Measurements from ENCODE around the gene PARP14. TPM values are rescaled to one million over a fixed set of nuclear protein-coding genes. Genes with fewer than 3 reads are reported as not detected.
"Not testable (repeated sequence)": the region's sequence is repeated elsewhere in the genome, so short reads cannot be mapped to it uniquely, and the experiment has no call there.

The PARP14 gene
- total RNA-seq, 2 donors from 2014 or later, result 56.0 to 69.3 TPM

GRCh38 chr3:122691195-122691594, 10.6 kb downstream of the PARP14 start:
- Mint-ChIP-seq H3K27ac (no peak overlapping the region), H3K9me3 (no peaks in the 10 kb centered on the region), H3K36me3 (peaks cover 27 to 45% of the 10 kb centered on the region in 2 donors)
- no peak for ATAC-seq
- no peak for DNase-seq (ENCODE audit: low spot score in 2 of 2)

- Mint-ChIP-seq H3K9me3 (no peaks in the 10 kb centered on the region), H3K27ac (no peak overlapping the region), H3K36me3 (peaks cover 19 to 33% of the 10 kb centered on the region in 2 donors)
- ATAC-seq (no peak), DNase-seq (ENCODE audit: low spot score in 2 of 2) (no peak)
Observed at GRCh38 chr3:122692674-122693073, 12.0 kb downstream of the PARP14 start.

GRCh38 chr3:122694966-122695365, 14.3 kb downstream of the PARP14 start:
- Mint-ChIP-seq H3K36me3 (peaks cover 15 to 37% of the 10 kb centered on the region in 2 donors), H3K27ac (no peak overlapping the region), H3K9me3 (no peaks in the 10 kb centered on the region)
- DNase-seq (ENCODE audit: low spot score in 2 of 2) (no peak), ATAC-seq (no peak)

- Mint-ChIP-seq H3K36me3 (peaks cover 12 to 34% of the 10 kb centered on the region in 2 donors), H3K27ac (no peak overlapping the region), H3K9me3 (no peaks in the 10 kb centered on the region)
- ATAC-seq, result no peak
- no peak for DNase-seq (ENCODE audit: low spot score in 2 of 2)
Observed at GRCh38 chr3:122695927-122696561, 15.4 kb downstream of the PARP14 start.

GRCh38 chr3:122697952-122698620, 17.4 kb downstream of the PARP14 start:
- Mint-ChIP-seq H3K9me3 (no peaks in the 10 kb centered on the region), H3K36me3 (peaks cover 16 to 44% of the 10 kb centered on the region in 2 donors), H3K27ac (no peak overlapping the region)
- ATAC-seq (no peak), DNase-seq (ENCODE audit: low spot score in 2 of 2) (no peak)

GRCh38 chr3:122700193-122700592, 19.6 kb downstream of the PARP14 start:
- Mint-ChIP-seq H3K9me3 (no peaks in the 10 kb centered on the region), H3K27ac (peak overlapping the region; percentile 36 to 66), H3K36me3 (peaks cover 20 to 38% of the 10 kb centered on the region in 2 donors)
- DNase-seq (ENCODE audit: low spot score in 2 of 2) (no peak), ATAC-seq (no peak)

GRCh38 chr3:122705379-122705778, 24.7 kb downstream of the PARP14 start:
- H3K9me3 Mint-ChIP-seq, result no peaks in the 10 kb centered on the region
- DNase-seq (ENCODE audit: low spot score in 2 of 2), result no peak
- H3K36me3 Mint-ChIP-seq, result peaks cover 13 to 34% of the 10 kb centered on the region in 2 donors
- ATAC-seq, result no peak
- no peak overlapping the region for H3K27ac Mint-ChIP-seq

- not testable (repeated sequence) for H3K9me3 Mint-ChIP-seq; H3K27ac Mint-ChIP-seq; DNase-seq (ENCODE audit: low spot score in 2 of 2); ATAC-seq
- peaks cover 10 to 36% of the 10 kb centered on the region in 2 donors for H3K36me3 Mint-ChIP-seq
Observed at GRCh38 chr3:122710616-122711251, 30.1 kb downstream of the PARP14 start.

- DNase-seq (ENCODE audit: low spot score in 2 of 2) (no peak), ATAC-seq (no peak)
- Mint-ChIP-seq H3K9me3 (no peaks in the 10 kb centered on the region), H3K36me3 (peaks cover 17 to 41% of the 10 kb centered on the region in 2 donors), H3K27ac (no peak overlapping the region)
Observed at GRCh38 chr3:122714273-122714672, 33.6 kb downstream of the PARP14 start.

- no peaks in the 10 kb centered on the region for H3K9me3 Mint-ChIP-seq
- peaks cover 21 to 27% of the 10 kb centered on the region in 2 donors for H3K36me3 Mint-ChIP-seq
- ATAC-seq (no peak), DNase-seq (ENCODE audit: low spot score in 2 of 2) (no peak)
- peak overlapping the region in 1 of 2 donors; percentile 1 for H3K27ac Mint-ChIP-seq
Observed at GRCh38 chr3:122716667-122717066, 36.0 kb downstream of the PARP14 start.

- no peak for ATAC-seq
- DNase-seq (ENCODE audit: low spot score in 2 of 2), result no peak
- Mint-ChIP-seq H3K36me3 (peaks cover 19 to 37% of the 10 kb centered on the region in 2 donors), H3K9me3 (no peaks in the 10 kb centered on the region), H3K27ac (no peak overlapping the region)
Observed at GRCh38 chr3:122719273-122719921, 38.8 kb downstream of the PARP14 start.

GRCh38 chr3:122725106-122725505, 44.5 kb downstream of the PARP14 start:
- no peak overlapping the region for H3K27ac Mint-ChIP-seq
- no peak for DNase-seq (ENCODE audit: low spot score in 2 of 2)

GRCh38 chr3:122727294-122727693, 46.7 kb downstream of the PARP14 start:
- DNase-seq (ENCODE audit: low spot score in 2 of 2), result no peak
- ATAC-seq, result no peak

More at GRCh38 chr3:122725106-122725505, 44.5 kb downstream of the PARP14 start:
- Mint-ChIP-seq H3K9me3 (no peaks in the 10 kb centered on the region), H3K36me3 (peaks cover 14 to 47% of the 10 kb centered on the region in 2 donors)
- no peak for ATAC-seq

GRCh38 chr3:122727766-122728165, 47.1 kb downstream of the PARP14 start:
- H3K9me3 Mint-ChIP-seq, result no peaks in the 10 kb centered on the region
- H3K36me3 Mint-ChIP-seq, result peaks cover 19 to 39% of the 10 kb centered on the region in 2 donors
- no peak for ATAC-seq
- DNase-seq (ENCODE audit: low spot score in 2 of 2), result no peak
- no peak overlapping the region for H3K27ac Mint-ChIP-seq

More at GRCh38 chr3:122727294-122727693, 46.7 kb downstream of the PARP14 start:
- Mint-ChIP-seq H3K27ac (no peak overlapping the region), H3K36me3 (peaks cover 14 to 39% of the 10 kb centered on the region in 2 donors), H3K9me3 (no peaks in the 10 kb centered on the region)

GRCh38 chr3:122728186-122728585, 47.5 kb downstream of the PARP14 start:
- no peak for ATAC-seq
- no peak for DNase-seq (ENCODE audit: low spot score in 2 of 2)
- Mint-ChIP-seq H3K36me3 (peaks cover 20 to 37% of the 10 kb centered on the region in 2 donors), H3K27ac (no peak overlapping the region), H3K9me3 (no peaks in the 10 kb centered on the region)

- ATAC-seq (no peak), DNase-seq (ENCODE audit: low spot score in 2 of 2) (no peak)
- H3K36me3 Mint-ChIP-seq, result peaks cover 23 to 35% of the 10 kb centered on the region in 2 donors
- H3K27ac Mint-ChIP-seq, result no peak overlapping the region
- peaks cover 4 to 5% of the 10 kb centered on the region in 2 donors for H3K9me3 Mint-ChIP-seq
Observed at GRCh38 chr3:122728756-122729514, 48.3 kb downstream of the PARP14 start.

All from activated naive CD4-positive, alpha-beta T cell treated with anti-CD3 and anti-CD28 coated beads, Interleukin-2, amount 50 U/mL, for 72 hours (primary cell).